Middle frontal gyrus (tissue), 1 donor: ENCODE results near the gene WASHC4.

Source experiments
- DNase-seq: peaks from one replicate; pipeline ENCODE4 v3.0.0-alpha.2; 2015; ENCODE audit warnings: low spot score; ENCODE audit errors: extremely low spot score

Gene WASHC4

DNA sequence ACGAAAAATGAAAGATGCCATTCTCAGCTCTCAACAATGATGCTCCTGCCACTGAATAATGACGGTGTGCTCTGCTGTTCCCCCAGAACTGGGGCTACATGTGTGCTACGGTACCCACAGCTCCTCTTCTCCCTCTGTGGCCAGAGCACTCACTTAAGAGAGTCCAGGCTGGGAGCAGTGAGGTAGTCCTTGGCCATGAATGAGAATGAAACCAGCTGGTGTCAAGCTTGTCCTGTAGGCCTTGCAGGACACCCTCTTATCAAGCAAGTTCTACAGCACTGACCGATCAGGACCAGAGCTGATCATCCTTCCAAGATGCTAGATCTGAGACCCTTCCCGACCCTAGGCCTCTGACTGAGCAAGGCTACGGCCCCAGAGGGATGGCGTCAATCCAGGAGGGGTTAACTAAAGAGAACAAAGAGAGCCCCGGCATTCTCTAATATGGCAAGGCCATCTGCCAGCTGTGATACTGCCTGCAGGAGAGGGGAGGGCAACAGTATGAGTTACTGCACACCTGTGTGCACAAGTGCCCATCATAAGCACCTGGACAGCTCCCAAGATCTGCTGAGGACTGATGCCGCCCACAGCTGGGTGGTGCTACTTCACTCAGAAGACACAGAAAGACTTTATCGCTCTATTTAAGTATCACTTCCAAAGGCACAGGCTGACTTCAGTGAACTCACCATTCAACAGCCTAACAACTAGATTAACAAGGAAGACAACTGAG is 98.0 kb downstream of the WASHC4 start:
- DNase-seq = no peak

DNA sequence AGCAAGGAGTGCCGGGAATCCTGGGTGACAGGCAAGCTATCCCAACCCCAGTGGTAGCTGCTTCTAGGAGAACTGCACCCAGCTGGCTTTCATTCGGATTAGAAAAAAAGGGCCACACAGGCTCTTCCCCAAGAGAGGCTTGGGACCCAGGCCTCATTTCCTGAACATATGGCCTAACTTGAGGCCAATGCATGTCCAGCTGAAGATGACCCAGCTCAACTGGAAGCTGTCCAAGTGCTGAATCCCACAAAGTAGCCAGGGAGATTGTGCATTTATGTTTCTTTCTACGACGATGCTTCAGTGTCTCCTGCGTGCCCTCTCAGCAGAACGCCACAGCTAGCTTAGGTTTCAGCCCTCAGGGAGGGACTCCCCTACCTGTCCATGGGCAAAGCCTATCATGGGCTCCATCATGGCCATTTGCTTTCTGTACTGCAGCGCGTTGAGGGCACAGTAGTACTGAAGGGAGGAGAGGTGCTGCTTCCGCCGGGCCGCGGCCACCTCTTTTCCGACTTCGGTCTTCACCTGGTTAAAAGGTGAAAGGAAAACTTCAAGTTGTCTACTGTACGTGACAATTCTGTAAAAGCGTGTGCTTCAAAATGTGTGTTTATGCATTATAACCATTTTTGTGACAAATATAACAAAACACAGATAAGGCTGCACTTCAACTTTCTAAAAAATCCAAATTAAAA is 99.3 kb downstream of the WASHC4 start:
- DNase-seq = no peak

DNA sequence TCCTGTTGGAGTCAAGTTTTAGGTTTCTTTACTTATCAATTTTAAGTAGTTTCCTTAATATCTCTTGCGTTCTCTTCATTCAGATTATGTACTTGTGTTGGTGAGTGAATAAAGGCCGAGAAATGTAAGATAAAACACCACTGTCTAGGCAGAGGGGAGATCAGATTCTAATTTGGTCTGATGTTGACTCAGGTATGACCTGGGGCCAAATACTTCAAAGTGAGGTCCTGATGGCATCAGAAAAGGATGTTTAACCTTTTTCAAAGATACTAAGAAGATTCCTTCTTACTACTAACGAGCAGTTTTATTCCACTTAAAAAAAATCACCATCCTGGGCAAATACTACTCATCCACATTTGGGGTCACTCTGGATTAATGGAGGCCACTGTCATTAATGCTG is 101.6 kb downstream of the WASHC4 start:
- no peak for DNase-seq

GRCh38 chr12:105212438-105212837 is 104.9 kb downstream of the WASHC4 start:
- DNase-seq = no peak

DNA sequence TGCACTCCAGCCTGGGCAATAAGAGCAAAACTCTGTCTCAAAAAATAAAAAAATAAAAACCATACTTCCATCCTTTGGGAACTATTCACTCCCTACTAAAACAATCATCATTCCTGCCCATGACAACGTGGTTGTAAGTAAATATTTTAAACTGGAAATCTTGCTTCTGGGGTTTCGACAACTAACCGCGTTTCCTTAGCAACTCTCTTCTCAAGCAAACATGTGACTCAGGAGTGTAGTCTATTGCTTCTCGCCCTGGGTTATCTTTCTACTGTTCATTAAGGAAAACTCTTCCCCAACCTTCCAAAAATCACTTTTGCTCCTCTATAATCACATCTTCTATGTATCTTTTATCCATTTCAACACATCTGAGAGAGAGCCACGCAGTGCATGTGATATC is 106.6 kb downstream of the WASHC4 start:
- DNase-seq = no peak

- DNase-seq = no peak
Observed at GRCh38 chr12:105214670-105215375, 107.3 kb downstream of the WASHC4 start.

DNA sequence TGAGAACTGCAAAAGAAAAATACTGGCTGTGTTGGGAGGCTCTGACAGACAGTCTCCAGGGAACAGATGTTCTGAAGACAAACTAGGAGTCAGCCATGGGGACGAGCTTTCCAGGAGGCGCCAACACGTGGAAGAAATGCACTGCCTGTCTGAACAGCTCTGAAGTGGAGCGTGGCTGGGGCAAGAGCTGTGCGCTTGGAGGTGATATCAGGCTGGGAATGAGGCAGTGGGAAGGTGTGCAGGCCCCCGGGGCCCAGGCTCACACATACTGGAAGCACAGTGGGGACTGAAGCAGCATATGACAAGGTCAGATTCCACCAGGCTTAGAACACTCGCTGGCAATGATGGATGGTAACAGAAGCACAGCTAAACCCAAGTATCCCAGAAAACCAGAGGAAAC is 110.9 kb downstream of the WASHC4 start:
- no peak for DNase-seq
